Inflammatory macrophage (primary cell): ENCODE measurements around the gene KLK11.
"Not testable (repeated sequence)": the region's sequence is repeated elsewhere in the genome, so short reads cannot be mapped to it uniquely, and the experiment has no call there.

ENCODE experiments used
- DNase-seq, 2 donors: peaks; one replicate each; pipeline ENCODE4 v3.0.0-alpha.2; 2020 to 2022

Gene KLK11

DNA sequence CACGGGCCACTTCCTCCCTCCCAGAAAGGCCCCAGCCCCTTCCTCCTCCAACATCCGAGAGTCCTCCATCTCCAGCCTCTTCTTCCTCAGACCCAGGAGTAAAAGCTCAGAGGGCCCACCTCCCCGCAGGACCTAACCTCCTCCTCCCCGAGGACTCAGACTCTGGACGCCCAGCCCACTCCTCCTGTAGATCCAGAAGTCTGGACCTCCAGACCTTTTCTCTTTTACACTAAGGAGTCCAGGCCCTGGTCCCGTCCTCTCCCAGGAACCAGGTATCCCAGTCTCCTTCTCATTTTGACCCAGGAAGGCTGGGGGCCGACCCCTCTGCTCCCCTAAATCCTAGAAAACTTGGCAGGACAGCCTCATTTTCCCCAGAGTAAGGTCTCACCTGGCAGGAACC, 23.1 kb downstream of the KLK11 start:
- DNase-seq: no peak

DNA sequence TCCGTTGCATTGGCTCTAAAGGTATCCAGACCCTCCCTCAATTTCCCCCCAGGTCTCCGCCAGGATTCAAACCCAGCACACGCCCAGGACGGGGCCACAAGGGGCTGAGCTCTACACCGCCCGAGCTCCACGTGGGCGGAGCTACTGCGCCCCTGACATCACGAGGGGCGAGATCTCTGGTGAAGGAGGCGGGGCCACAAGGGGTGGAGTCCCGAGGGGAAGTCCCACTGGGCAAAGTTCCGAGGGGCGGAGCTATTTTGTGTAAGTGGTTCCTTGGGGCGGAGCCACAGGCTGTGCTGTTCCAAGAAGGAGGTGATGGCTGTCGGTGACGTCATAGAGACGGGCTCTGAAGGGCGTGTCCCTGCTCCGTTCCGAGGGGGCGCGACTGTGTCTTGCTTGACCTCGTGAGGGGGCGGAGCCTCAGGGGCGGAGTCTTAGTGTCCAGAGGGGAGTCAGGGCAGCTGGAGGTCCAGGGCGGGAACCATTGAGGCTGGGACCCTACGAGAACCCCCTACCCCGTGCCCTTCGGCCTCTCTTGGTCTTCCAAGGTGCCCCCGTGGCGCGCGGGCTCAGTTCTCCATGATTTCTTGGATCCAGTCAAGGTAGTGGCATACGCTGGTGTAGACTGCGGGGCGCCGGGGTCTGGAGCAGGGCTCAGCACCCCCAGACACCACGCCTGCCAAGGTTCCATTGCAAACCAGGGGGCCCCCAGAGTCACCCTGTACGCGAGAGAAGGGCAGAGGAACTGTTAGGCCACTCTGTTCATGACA, 23.7 kb downstream of the KLK11 start:
- DNase-seq: peak in 1 of 2 donors; percentile 10

DNA sequence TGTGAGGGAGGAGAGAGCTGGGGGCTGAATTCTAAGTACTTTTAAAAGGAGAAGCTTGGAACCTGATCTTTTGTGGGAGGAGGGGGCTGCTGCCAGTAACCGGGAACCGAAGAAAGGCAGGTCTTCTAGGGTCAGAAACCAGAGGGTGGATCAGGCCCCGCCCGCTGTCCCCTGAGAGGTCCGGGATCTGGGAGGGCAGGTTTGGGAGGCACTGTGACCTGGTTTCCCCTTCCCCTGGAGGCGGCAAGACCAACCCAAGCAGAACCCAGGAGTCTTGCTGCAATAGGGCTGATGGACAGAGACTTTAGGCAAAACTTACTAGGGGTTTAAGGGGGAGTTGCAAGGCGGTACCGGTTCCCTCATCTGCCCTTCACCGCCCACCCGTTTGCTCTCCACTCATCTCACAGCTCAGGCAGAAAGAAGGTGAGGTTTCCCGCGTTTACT, 24.3 kb downstream of the KLK11 start:
- no peak for DNase-seq

DNA sequence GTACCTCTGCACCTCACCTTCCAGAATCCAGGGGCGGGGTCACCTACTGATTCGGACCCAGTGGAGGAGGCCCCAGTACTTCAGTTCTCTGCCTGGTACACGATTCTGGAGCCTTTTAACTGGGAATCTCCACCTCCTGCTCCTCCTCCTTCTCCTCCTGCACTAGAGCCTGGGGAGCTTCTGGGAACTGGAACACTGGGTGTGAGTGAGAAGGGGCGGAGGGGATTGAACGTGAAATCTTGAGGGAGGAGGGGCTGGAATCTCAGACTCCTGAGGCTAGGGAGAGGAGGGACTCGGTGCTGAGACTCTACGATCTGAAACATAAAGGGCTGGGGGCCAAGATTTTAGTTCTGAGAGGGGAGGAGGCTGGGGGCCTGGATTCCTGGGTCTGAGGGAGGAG, 24.9 kb downstream of the KLK11 start, which contains the start of gene KLK8:
TSS of gene KLK8 (minus strand) at position 90 of the 400 bp plus-strand sequence. CDS start 437 bp downstream, outside the sequence.
- DNase-seq: no peak

DNA sequence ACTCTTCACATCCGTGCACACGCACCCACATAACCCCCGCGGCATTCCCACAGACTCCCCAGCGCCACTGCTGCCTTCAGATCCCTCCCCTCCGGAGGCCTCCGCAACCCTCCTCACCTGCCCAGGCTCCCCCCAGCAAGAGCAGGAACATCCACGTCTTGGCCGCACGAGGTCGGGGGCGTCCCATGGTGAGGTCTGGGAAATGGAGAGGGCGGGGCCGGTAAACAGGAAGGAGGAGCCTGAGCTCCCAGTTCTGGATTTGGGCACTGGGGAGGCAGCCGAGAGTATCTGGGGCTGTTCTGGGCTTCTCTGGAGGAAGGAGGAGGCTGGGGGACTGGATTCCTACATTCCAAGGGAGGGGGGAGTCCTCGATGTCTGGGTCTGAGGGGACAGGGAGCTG, 25.4 kb downstream of the KLK11 start:
- no peak for DNase-seq

DNA sequence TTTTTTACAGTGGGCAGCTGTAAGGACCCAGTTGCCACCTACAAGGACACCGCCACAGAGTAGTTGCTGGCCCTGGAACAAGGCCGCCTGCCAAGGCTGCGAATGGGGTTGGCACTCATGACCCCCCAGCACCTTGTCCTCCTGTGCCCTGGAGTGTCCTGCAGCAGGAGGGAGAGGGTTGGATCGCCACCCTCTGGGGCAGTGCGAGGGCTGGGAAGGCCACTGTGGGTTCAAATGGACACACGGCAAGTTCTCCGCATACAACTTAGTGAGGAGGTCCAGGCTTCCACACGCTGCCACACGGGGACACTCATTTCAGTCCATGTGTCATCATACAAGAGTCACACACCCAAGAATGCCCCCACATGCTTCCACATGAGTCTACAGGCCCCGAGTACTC, 26.0 kb downstream of the KLK11 start:
- DNase-seq: no peak

DNA sequence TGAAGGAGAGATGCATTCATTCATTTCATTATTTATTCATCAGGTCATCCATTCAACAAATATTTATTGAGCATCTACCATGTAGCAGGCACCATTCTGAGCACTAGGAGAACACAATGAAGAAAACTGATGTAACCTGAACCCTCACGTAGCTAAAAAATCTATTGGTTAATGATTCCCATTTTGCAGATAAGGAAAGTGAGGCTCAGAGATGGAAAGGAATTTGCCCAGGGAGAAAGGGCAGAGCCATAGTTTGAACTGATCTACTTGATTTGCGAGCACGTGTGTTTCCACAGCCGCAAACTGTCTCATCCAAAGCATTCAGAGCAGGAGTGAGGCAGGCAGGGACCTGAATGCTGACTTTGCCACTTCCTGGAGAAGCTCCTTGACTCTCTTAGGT, 27.7 kb downstream of the KLK11 start:
- DNase-seq: no peak

DNA sequence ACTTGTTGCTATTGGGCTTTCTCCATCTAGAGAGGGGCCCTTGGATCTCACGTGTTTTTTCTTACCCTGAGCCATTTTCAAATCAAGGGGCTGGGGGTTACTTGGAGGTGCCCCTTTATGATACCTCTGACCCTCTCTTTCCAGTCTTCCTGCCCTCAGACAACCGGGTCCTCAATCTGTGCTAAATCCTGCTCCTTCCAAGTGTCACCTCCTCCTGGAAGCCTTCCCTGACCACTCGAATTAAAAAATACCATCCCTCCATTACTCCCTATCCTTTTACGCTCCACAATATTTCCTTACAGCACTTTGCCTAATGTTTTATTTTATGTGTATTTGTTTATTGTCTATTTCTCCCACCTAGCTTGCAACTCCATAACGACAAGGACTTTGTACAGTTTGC, 28.4 kb downstream of the KLK11 start:
- DNase-seq: no peak

DNA sequence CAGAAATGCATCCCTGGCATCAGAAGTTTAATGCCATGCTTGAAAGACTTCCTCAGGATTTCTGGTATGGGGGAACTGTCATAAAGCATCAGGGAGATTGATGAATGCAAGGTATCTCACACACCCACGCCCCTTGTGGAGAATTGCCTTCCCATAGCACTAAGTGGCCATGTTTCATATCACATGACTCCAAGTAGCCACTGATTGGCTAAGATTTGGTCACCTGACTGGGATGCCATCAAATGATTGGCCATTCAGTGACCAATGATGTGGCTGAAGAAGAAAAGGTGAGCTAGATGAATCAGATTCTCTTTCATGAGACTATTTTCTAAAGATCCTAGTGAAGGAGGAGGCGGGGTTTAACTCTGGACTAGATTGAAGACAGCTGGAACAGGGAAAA, 32.3 kb downstream of the KLK11 start:
- no peak for DNase-seq

DNA sequence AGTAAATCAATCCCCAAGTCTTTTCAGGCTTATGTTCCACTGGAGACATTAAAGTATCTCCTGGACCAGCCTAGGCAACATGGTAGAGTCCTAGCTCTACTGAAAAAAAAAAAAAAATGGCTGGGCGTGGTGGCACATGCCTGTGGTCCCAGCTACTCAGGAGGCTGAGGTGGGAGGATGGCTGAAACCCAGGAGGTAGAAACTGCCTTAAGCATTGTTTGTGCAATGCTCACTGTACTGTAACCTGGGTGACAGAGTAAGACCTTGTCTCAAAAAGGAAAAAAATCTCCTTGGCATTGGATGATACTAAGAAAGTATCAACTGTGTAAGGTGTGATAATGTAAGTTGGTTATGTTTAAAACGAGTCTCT, 33.8 kb downstream of the KLK11 start:
- no peak for DNase-seq

DNA sequence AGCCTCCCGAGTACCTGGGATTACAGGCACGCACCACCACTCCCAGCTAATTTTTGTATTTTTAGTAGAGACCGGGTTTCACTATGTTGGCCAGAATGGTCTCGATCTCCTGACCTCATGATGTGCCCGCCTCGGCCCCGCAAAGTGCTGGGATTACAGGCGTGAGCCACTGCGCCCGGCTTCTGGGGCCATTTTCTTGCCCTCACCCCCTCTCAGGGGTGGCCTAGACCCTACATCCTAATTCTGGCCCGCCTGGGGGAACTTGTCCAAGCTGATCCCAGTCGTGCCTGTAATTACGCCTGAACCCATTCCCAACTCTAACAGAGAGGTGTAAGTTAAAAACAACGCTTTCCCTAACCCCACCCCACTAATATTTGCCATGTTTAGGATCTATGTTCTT, 42.0 kb downstream of the KLK11 start:
- DNase-seq: not testable (repeated sequence)

DNA sequence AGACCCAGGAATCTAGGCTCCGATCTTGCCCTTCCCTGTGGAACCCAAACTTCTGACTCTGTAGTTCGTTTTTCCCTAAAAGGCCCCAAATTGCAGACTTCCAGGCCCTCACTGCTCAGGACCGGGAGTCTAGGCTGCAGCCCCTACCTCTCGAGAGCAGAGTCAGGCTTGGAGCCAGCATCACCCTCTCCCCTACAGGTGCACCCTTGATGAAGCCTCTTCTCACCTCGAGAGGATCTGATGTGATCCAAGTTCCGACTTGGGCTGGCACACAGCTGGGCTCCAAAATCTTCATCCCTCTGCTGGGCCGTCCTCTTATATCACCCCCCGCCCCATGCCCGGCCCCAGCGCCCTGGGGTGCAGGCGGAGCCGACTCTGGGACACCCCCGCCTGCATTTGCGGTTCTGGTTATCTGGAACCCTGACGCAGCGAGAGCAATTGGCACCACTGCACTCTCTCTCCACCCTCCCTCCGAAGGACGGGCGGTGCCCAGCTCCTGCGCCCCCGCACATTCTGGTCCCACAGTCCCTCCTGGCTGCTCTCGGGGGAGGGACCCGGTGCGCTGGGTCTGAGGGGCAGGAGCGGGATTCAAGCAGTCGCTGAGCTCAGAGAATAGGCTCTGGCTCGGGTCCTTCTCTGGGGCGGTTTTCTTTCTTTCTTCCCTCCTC, 42.7 kb downstream of the KLK11 start, which contains the start of gene KLK7:
TSS of gene KLK7 (minus strand) at position 293 of the 668 bp plus-strand sequence. CDS start 1,518 bp downstream, outside the sequence.
- no peak for DNase-seq

DNA sequence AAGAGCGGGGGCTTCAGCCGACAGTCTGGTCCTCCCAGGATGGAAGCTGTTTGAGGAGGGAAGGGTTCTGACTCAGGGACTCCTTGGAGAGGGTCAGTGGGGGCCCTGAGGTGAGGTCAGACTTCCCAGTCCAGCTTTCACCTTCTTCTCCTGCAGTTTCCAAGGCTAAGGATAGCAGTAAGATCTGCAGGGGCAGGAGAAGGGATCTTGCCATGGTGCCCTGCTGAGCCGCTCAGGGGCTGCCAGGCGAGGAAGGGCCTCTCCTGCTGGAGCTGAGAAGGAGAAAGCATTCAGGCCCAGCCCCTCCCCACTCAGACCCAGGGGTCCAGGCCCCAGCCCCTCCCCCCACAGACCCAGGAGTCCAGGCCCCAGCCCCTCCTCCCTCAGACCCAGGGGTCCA, 44.2 kb downstream of the KLK11 start:
- DNase-seq: no peak

DNA sequence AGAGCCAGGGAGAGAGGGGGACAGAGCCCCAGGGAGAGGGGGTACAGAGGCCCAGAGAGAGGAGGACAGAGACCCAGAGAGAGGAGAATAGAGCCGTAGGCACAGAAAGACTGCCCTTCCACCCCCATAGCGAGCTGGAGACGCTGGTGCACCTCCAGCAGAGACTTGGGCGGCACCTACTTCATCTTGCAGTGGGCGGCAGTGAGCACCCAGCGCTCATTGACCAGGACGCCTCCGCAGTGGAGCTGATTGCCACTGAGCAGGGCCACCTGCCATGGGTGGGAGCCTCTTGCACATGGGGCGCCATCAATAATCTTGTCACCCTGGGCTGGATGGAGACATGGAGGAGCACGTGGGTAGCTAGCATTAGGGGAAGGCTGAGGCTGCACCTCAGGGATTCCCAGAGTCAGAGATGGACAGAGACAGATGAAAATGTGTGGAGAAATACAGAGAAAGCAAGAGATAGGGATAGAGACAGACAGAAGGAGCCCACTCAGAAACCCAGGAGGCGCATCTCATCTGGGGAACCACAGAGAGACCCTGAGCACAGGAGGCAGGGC, 44.7 kb downstream of the KLK11 start:
- DNase-seq: no peak

DNA sequence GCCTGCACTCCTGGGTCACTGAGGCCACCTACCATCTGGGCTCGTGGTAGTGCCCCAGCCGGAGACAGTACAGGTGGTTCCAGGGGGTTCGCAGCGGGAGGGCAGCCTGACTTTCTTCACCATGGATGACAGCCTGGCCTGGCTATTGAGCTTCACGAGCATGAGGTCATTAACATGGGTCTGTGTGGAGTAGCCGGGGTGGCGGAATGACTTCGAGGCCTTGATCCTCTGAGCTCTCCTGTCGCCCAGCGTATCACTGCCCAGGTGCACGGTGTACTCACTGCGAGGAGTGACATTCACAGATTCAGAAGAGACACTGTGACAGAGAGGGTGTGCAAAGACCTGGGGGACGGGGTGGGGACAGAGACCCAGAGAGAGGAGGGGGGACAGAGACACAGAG, 46.2 kb downstream of the KLK11 start:
- no peak for DNase-seq

DNA sequence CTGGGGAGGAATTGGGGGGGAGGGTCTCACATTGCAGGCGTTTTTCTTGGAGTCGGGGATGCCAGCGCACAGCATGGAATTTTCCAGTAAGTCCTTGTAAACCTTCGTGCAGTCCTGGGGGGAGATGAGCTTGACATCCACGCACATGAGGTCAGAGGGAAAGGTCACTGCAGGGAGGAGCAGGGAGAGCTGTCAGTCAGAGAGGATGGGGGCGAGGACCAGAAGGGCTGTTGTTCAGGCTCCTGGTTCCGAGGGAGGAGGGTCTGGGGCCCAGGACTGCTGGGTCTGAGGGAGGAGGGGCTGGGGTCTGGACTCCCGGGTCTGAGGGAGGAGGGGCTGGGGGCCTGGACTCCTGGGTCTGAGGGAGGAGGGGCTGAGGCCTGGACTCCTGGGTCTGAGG, 46.7 kb downstream of the KLK11 start:
- no peak for DNase-seq

DNA sequence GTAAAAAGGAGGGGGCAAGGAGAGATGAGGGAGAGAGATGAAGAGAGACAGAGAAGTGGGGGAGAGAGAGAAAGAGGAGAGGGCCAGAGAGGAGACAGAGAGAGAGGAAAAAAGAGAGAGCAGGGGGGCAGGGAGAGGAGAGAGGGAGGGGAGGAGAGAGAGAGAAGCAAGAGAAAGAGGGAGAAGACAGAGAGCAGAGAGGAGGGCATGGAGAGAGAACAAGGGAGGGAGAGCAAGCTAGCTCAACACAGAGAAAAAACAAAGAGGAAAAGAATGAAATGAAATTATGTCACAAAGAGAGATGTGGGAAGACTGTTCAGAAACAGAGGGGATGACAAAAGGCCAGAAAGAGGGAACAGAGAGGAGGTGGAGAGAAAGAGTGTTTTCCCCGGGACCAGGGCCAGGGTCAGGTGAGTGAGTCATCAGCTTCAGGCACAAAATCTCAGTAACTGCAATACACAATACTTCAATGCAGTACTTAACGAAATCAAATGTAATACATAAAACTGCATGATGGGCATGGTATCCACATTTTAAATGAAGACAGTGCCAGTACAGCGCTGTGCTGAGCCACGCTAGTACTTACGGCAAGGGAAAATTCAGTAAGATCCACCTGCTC, 47.5 kb downstream of the KLK11 start:
- no peak for DNase-seq

DNA sequence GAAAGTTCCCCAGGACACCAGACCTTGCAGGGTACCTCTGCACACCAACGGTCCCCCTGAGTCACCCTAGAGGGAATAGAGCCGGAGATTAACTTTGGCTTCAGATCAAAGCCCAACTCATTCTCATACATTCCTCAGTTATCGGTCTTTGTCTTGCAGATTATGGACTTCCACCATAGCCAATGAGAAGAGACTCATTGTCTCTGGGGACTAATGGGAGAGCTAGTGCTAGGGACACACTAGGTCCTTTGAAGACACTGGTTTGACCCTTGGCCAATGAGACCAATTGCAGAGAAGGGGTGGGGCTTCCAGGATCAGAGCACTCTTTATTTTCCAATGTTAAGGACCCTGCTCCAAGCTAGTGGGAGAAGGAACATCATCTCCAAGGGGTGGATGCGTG, 48.8 kb downstream of the KLK11 start:
- no peak for DNase-seq

DNA sequence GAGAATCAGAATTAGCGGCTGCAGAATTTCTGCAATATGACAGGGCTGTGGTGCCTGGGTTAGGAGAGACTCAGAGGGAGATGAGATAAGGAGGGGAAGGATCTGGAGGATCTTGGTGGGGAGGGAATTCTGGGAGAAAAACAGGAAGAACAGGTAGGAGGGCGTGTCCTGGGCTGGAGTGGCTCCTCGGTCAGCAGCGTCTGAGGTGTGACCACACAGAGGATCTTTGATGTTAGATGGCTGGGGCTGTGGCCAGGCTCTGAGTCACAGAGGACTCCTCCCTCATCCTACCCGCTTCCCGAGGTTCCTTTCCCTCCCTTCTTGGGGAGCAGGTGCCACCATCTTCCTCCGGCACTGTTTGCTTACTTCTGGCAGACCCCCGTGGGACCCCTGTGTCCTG, 50.6 kb downstream of the KLK11 start:
- DNase-seq: no peak

DNA sequence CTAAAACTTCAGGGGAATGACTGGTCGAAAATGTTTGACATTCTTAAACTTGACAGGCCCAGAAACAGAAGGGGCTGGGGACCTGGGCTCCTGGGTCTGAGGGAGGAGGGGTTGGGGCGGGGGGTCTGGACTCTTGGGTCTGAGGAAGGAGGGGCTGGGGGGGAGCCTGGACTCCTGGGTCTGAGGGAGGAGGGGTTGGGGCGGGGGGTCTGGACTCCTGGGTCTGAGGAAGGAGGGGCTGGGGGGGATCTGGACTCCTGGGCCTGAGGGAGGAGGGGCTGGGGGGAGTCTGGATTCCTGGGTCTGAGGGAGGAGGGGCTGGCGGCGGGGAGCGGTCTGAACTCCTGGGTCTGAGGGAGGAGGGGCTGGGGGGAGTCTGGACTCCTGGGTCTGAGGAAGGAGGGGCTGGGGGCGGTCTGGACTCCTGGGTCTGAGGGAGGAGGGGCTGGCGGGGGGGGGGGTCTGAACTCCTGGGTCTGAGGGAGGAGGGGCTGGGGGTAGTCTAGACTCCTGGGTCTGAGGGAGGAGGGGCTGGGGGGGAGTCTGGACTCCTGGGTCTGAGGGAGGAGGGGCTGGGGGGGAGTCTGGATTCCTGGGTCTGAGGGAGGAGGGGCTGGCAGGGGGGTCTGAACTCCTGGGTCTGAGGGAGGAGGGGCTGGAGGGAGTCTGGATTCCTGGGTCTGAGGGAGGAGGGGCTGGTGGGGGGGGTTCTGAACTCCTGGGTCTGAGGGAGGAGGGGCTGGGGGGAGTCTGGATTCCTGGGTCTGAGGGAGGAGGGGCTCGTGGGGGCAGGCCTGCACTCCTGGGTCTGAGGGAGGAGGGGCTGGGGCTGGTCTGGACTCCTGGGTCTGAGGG, 51.5 kb downstream of the KLK11 start:
- DNase-seq: no peak

DNA sequence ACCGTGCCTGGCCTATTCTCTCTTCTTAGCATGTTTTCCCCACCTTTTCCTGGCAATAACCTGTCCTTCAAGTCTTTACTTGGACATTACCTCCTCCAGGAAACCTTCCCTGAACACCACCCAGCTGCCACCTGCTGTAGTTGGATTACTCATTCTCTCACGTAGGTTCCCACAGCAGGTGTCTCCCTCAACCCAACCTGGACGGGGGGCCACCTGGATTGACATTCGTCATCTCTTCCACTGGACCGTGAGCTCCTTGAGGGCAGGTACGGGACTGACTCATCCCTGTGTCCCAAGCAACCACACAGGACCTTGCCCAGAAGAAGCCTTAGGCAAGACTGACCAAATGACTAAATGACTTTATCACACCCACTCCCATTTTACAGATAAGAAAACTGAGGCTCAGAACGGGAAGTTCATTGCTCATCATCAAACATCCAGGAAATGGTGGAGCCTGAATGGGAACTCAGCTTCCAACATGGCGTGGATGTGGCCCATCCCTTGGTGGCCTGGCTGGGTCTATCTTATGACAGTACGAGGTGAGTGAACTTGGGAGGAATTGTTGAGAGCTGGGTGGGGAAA, 53.5 kb downstream of the KLK11 start:
- no peak for DNase-seq
